Mononuclear cell (primary cell): ENCODE data around the gene KDM3A. TPM values are rescaled to one million over a fixed set of nuclear protein-coding genes. Genes with fewer than 3 reads are reported as not detected.

ENCODE experiments used
- H3K27me3 ChIP-seq: 2 replicates; pipeline ENCODE4 v1.6.0; 2011; ENCODE audit warnings: low read length, control low read depth; ENCODE audit not compliant: insufficient read depth
- H3K4me1 ChIP-seq: 2 replicates; pipeline ENCODE4 v1.5.1; 2011; ENCODE audit warnings: mild to moderate bottlenecking, low read length, control low read depth; ENCODE audit not compliant: insufficient read depth
- H3K4me3 ChIP-seq: 2 replicates; pipeline ENCODE4 v1.5.1; 2011; ENCODE audit warnings: mild to moderate bottlenecking, low read length, moderate library complexity
- H3K9me3 ChIP-seq: 2 replicates; pipeline ENCODE4 v1.5.1; 2011; ENCODE audit warnings: low read depth, mild to moderate bottlenecking, control low read depth, low read length
- total RNA-seq: library from RNA; depleted of rRNA; stranded (reverse); fragments of >200 nt; gene quantifications from one replicate; pipeline ENCODE4 v1.2.3, GENCODE V29; 2012

KDM3A gene
- total RNA-seq, 1 donor, result 130 TPM

- H3K4me3 ChIP-seq, result no peak overlapping the region
- peaks cover 37% of the 10 kb centered on the region for H3K4me1 ChIP-seq
- peaks cover 16% of the 10 kb centered on the region for H3K9me3 ChIP-seq
- no peaks in the 10 kb centered on the region for H3K27me3 ChIP-seq
Measured at GRCh38 chr2:86443631-86444350, 2.6 kb downstream of the KDM3A start.

- H3K4me1 ChIP-seq, result peaks cover 37% of the 10 kb centered on the region
- H3K9me3 ChIP-seq, result no peaks in the 10 kb centered on the region
- H3K4me3 ChIP-seq, result no peak overlapping the region
Measured at GRCh38 chr2:86445436-86445835, 4.3 kb downstream of the KDM3A start.

GRCh38 chr2:86446060-86446459, 4.9 kb downstream of the KDM3A start:
- Histone ChIP-seq H3K4me1 (peaks cover 37% of the 10 kb centered on the region), H3K9me3 (no peaks in the 10 kb centered on the region), H3K27me3 (no peaks in the 10 kb centered on the region), H3K4me3 (no peak overlapping the region)

More at GRCh38 chr2:86445436-86445835, 4.3 kb downstream of the KDM3A start:
- no peaks in the 10 kb centered on the region for H3K27me3 ChIP-seq

GRCh38 chr2:86453836-86454235, 12.7 kb downstream of the KDM3A start:
- H3K4me1 ChIP-seq, result no peaks in the 10 kb centered on the region
- H3K4me3 ChIP-seq, result no peak overlapping the region
- H3K9me3 ChIP-seq, result no peaks in the 10 kb centered on the region
- no peaks in the 10 kb centered on the region for H3K27me3 ChIP-seq

- H3K9me3 ChIP-seq, result no peaks in the 10 kb centered on the region
- H3K4me3 ChIP-seq, result no peak overlapping the region
- no peaks in the 10 kb centered on the region for H3K27me3 ChIP-seq
- H3K4me1 ChIP-seq, result no peaks in the 10 kb centered on the region
Measured at GRCh38 chr2:86454238-86454637, 13.1 kb downstream of the KDM3A start.

GRCh38 chr2:86455181-86455580, 14.0 kb downstream of the KDM3A start:
- no peaks in the 10 kb centered on the region for H3K4me1 ChIP-seq
- no peak overlapping the region for H3K4me3 ChIP-seq
- no peaks in the 10 kb centered on the region for H3K9me3 ChIP-seq
- no peaks in the 10 kb centered on the region for H3K27me3 ChIP-seq

GRCh38 chr2:86461042-86461743, 20.0 kb downstream of the KDM3A start:
- no peak overlapping the region for H3K4me3 ChIP-seq
- H3K27me3 ChIP-seq, result no peaks in the 10 kb centered on the region
- no peaks in the 10 kb centered on the region for H3K9me3 ChIP-seq
- H3K4me1 ChIP-seq, result peaks cover under 1% of the 10 kb centered on the region

GRCh38 chr2:86464652-86465051, 23.5 kb downstream of the KDM3A start:
- Histone ChIP-seq H3K4me1 (peaks cover 14% of the 10 kb centered on the region), H3K9me3 (no peaks in the 10 kb centered on the region), H3K27me3 (no peaks in the 10 kb centered on the region), H3K4me3 (no peak overlapping the region)

- Histone ChIP-seq H3K27me3 (no peaks in the 10 kb centered on the region), H3K4me3 (no peak overlapping the region), H3K4me1 (peaks cover 17% of the 10 kb centered on the region), H3K9me3 (no peaks in the 10 kb centered on the region)
Measured at GRCh38 chr2:86466306-86466705, 25.1 kb downstream of the KDM3A start.

- peaks cover 17% of the 10 kb centered on the region for H3K4me1 ChIP-seq
- H3K4me3 ChIP-seq, result no peak overlapping the region
- no peaks in the 10 kb centered on the region for H3K9me3 ChIP-seq
- H3K27me3 ChIP-seq, result no peaks in the 10 kb centered on the region
Measured at GRCh38 chr2:86468162-86469033, 27.2 kb downstream of the KDM3A start.

GRCh38 chr2:86470890-86471289, 29.7 kb downstream of the KDM3A start:
- no peaks in the 10 kb centered on the region for H3K9me3 ChIP-seq
- peaks cover 17% of the 10 kb centered on the region for H3K4me1 ChIP-seq
- H3K27me3 ChIP-seq, result no peaks in the 10 kb centered on the region
- no peak overlapping the region for H3K4me3 ChIP-seq

- peaks cover 13% of the 10 kb centered on the region for H3K4me1 ChIP-seq
Measured at GRCh38 chr2:86471637-86472036, 30.5 kb downstream of the KDM3A start.

GRCh38 chr2:86476092-86476491, 34.9 kb downstream of the KDM3A start:
- Histone ChIP-seq H3K4me3 (no peak overlapping the region), H3K9me3 (no peaks in the 10 kb centered on the region), H3K4me1 (no peaks in the 10 kb centered on the region), H3K27me3 (no peaks in the 10 kb centered on the region)

More at GRCh38 chr2:86471637-86472036, 30.5 kb downstream of the KDM3A start:
- no peak overlapping the region for H3K4me3 ChIP-seq
- H3K9me3 ChIP-seq, result no peaks in the 10 kb centered on the region
- no peaks in the 10 kb centered on the region for H3K27me3 ChIP-seq

- no peaks in the 10 kb centered on the region for H3K27me3 ChIP-seq
- no peaks in the 10 kb centered on the region for H3K4me1 ChIP-seq
- no peak overlapping the region for H3K4me3 ChIP-seq
- no peaks in the 10 kb centered on the region for H3K9me3 ChIP-seq
Measured at GRCh38 chr2:86476918-86477317, 35.7 kb downstream of the KDM3A start.

- no peaks in the 10 kb centered on the region for H3K27me3 ChIP-seq
Measured at GRCh38 chr2:86477349-86477748, 36.2 kb downstream of the KDM3A start.

More at GRCh38 chr2:86477349-86477748, 36.2 kb downstream of the KDM3A start:
- Histone ChIP-seq H3K9me3 (no peaks in the 10 kb centered on the region), H3K4me1 (no peaks in the 10 kb centered on the region), H3K4me3 (no peak overlapping the region)
